BLaER1 treated with 17β-estradiol and CSF1 and Interleukin-3, amounts not matched to agents 10 nM and 100 nM (cell line): ENCODE data around the gene ETV6.

Experiments used
- H3K27ac ChIP-seq, 11 experiments: shearing (Covaris generic); formaldehyde crosslinking; 2 replicates each; pipeline ENCODE4 v1.8.1; 2022
- H3K27me3 ChIP-seq, 11 experiments: shearing (Covaris generic); formaldehyde crosslinking; 2 replicates each; pipeline ENCODE4 v1.8.1; 2022
- H3K36me3 ChIP-seq, 11 experiments: shearing (Covaris generic); formaldehyde crosslinking; 2 replicates each; pipeline ENCODE4 v1.8.1; 2022
- H3K4me1 ChIP-seq, 10 experiments: shearing (Covaris generic); formaldehyde crosslinking; 2 replicates each; pipeline ENCODE4 v1.8.1; 2022
- H3K4me2 ChIP-seq, 11 experiments: shearing (Covaris generic); formaldehyde crosslinking; 2 replicates each; pipeline ENCODE4 v1.8.1; 2022
- H3K4me3 ChIP-seq, 10 experiments: shearing (Covaris generic); formaldehyde crosslinking; 2 replicates each; pipeline ENCODE4 v1.8.1; 2022
- H3K9ac ChIP-seq, 11 experiments: shearing (Covaris generic); formaldehyde crosslinking; 2 replicates each; pipeline ENCODE4 v1.8.1; 2022
- H3K9me3 ChIP-seq, 11 experiments: shearing (Covaris generic); formaldehyde crosslinking; replicated peaks in 1 of 11; 2 replicates each; pipeline ENCODE4 v1.8.1; 2022
- H4K20me1 ChIP-seq, 11 experiments: shearing (Covaris generic); formaldehyde crosslinking; 2 replicates each; pipeline ENCODE4 v1.8.1; 2022
- Cebpa-rat ChIP-seq, 11 experiments: shearing (Covaris generic); IDR thresholded peaks; 2 replicates each; pipeline ENCODE4 v1.8.1; 2022

ETV6 gene

GRCh38 chr12:11712491-11712890, 63.0 kb downstream of the ETV6 start:
- H3K4me3 ChIP-seq: no peak overlapping the region
- H3K36me3 ChIP-seq: peaks cover 38 to 100% (median 85%) of the 10 kb centered on the region in 11 experiments
- no peak for TF ChIP-seq Cebpa-rat (IDR thresholded peaks at IDR 0.05)
- H3K27me3 ChIP-seq: no peaks in the 10 kb centered on the region
- H3K27ac ChIP-seq: peak overlapping the region in 3 of 11 experiments; percentile 18 to 45 (median 26); a peak in 3 of 22 replicates
- H3K4me2 ChIP-seq: peak overlapping the region in 8 of 11 experiments; percentile 32 to 69 (median 59); a peak in 12 of 22 replicates
- 0 out of 22 replicates have a peak, but pooled peaks cover 0 to 4% (median 0%) of the 10 kb centered on the region in 11 experiments for H3K9me3 ChIP-seq
- H3K9ac ChIP-seq: no peak overlapping the region
- H4K20me1 ChIP-seq: peaks cover 26 to 100% (median 88%) of the 10 kb centered on the region in 11 experiments; a peak in 21 of 22 replicates
- H3K4me1 ChIP-seq: peaks cover 12 to 100% (median 59%) of the 10 kb centered on the region in 10 experiments; a peak in 18 of 20 replicates

- Histone ChIP-seq H3K27ac (no peak overlapping the region; a peak in 1 of 22 replicates), H3K36me3 (peaks cover 36 to 100% (median 80%) of the 10 kb centered on the region in 11 experiments), H4K20me1 (peaks cover 22 to 100% (median 82%) of the 10 kb centered on the region in 11 experiments; a peak in 21 of 22 replicates), H3K4me3 (no peak overlapping the region), H3K27me3 (no peaks in the 10 kb centered on the region), H3K4me2 (peak overlapping the region in 6 of 11 experiments; percentile 1 to 59 (median 44); a peak in 5 of 22 replicates), H3K9me3 (0 out of 22 replicates have a peak, but pooled peaks cover 0 to 4% (median 0%) of the 10 kb centered on the region in 11 experiments), H3K4me1 (peaks cover 12 to 100% (median 66%) of the 10 kb centered on the region in 10 experiments; a peak in 18 of 20 replicates), H3K9ac (no peak overlapping the region)
- no peak for TF ChIP-seq Cebpa-rat (IDR thresholded peaks at IDR 0.05)
Observed at GRCh38 chr12:11713202-11713601, 63.7 kb downstream of the ETV6 start.

DNA sequence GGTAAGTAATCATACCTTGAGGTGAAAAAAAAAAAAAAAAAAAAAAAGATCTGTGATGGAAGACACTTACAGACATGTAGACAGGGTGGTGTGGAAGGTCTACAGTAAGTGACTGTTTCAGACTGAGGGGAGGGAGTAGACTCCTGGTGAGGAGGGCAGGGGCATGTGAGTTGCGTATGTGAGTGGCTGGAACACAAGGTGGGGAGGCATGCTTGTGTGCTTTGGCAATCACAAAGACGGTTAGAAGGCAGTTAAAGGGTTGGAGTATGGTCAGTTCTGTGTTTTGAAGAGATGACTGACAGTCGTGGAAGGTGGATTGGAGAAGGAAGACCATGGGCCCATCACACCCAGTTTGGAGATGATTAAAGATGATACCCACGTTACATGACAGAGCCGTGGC, 65.2 kb downstream of the ETV6 start:
- Histone ChIP-seq H3K4me2 (peak overlapping the region in 3 of 11 experiments; percentile 4 to 75 (median 68); a peak in 3 of 22 replicates), H3K9me3 (0 out of 22 replicates have a peak, but pooled peaks cover 0 to 4% (median 0%) of the 10 kb centered on the region in 11 experiments), H3K9ac (no peak overlapping the region), H4K20me1 (peaks cover 14 to 100% (median 80%) of the 10 kb centered on the region in 11 experiments; a peak in 20 of 22 replicates), H3K36me3 (peaks cover 36 to 98% (median 65%) of the 10 kb centered on the region in 11 experiments), H3K4me3 (no peak overlapping the region), H3K4me1 (peaks cover 22 to 100% (median 78%) of the 10 kb centered on the region in 10 experiments), H3K27me3 (no peaks in the 10 kb centered on the region), H3K27ac (no peak overlapping the region)
- TF ChIP-seq Cebpa-rat (IDR thresholded peaks at IDR 0.05): no peak

DNA sequence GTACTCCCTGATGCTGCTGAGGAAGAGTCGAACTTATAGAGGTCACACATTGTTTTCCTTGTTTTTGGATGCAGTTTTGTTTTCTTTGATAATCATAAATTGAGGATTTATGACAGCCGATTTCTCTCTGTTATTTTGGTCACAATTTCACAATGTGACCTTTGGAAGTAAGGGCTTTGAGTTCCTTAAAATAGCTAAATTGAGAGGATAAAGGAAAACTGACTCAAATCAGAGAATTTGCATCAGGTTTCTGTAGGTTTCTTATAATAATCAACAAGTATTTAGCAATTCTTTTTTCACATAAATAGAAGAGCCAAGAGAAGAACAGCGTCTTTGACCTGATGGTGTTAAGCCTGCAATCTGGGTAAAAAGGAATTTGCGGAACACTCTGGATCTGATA, 66.1 kb downstream of the ETV6 start:
- TF ChIP-seq Cebpa-rat (IDR thresholded peaks at IDR 0.05): no peak
- H3K27ac ChIP-seq: no peak overlapping the region
- H3K27me3 ChIP-seq: no peaks in the 10 kb centered on the region
- no peak overlapping the region for H3K9ac ChIP-seq
- peaks cover 6 to 99% (median 70%) of the 10 kb centered on the region in 11 experiments; a peak in 18 of 22 replicates for H4K20me1 ChIP-seq
- H3K36me3 ChIP-seq: peaks cover 36 to 95% (median 61%) of the 10 kb centered on the region in 11 experiments
- no peak overlapping the region for H3K4me3 ChIP-seq
- H3K4me1 ChIP-seq: peaks cover 27 to 100% (median 78%) of the 10 kb centered on the region in 10 experiments
- H3K4me2 ChIP-seq: peak overlapping the region in 4 of 11 experiments; percentile 61 to 79 (median 72); a peak in 6 of 22 replicates
- peaks cover 0 to 12% (median 0%) of the 10 kb centered on the region in 11 experiments; a peak in 3 of 22 replicates for H3K9me3 ChIP-seq

DNA sequence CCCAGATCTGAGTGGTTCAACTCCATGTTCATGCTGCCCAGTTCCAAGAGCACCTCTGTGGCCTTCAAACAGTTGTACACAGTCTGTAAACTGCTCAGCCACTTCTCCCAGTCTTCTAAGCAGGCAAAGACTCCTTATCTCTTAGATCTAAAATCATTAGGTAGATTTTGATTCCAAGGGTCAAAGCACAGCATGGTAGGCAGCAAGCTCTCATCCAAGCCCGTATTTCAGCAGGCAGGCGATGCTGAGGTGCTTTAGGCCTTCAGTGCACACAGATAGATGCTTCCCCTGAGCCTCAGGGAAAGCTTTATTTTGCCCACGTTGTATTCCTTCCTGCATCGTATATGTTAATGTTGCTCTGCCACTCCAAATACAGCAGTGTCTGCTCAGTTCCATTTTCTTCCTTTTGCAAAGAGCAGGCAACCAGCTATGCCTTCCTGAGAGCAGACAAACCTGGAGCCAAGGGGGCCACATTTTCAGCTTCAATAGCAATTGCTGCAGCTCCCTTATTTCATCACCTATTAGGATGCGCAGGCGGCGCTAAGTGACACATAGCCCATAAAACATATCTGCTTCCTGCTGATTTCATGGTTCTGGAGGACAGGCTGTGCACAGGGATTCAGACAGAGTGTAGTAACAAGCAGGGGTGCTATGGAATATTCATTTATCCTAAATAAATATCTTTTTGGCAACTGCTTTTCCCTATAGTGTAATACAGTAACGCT, 67.5 kb downstream of the ETV6 start:
- Histone ChIP-seq H3K4me2 (peak overlapping the region in 5 of 11 experiments; percentile 61 to 79 (median 75); a peak in 10 of 22 replicates), H3K4me3 (no peak overlapping the region), H3K27ac (peak overlapping the region in 3 of 11 experiments; percentile 1 to 53 (median 20); a peak in 1 of 22 replicates), H3K36me3 (peaks cover 34 to 95% (median 70%) of the 10 kb centered on the region in 11 experiments), H3K9me3 (peaks cover 0 to 12% (median 0%) of the 10 kb centered on the region in 11 experiments; a peak in 3 of 22 replicates), H4K20me1 (peaks cover 3 to 90% (median 60%) of the 10 kb centered on the region in 11 experiments; a peak in 17 of 22 replicates), H3K4me1 (peaks cover 27 to 100% (median 70%) of the 10 kb centered on the region in 10 experiments), H3K27me3 (no peaks in the 10 kb centered on the region), H3K9ac (no peak overlapping the region; a peak in 1 of 22 replicates)
- TF ChIP-seq Cebpa-rat (IDR thresholded peaks at IDR 0.05): no peak

GRCh38 chr12:11717519-11717961, 68.1 kb downstream of the ETV6 start:
- Histone ChIP-seq H3K4me1 (peaks cover 27 to 100% (median 65%) of the 10 kb centered on the region in 10 experiments), H3K4me3 (no peak overlapping the region), H3K4me2 (peak overlapping the region in 5 of 11 experiments; percentile 61 to 79 (median 75); a peak in 9 of 22 replicates), H3K36me3 (peaks cover 30 to 95% (median 69%) of the 10 kb centered on the region in 11 experiments), H3K27ac (peak overlapping the region in 3 of 11 experiments; percentile 49 to 65 (median 53); a peak in 5 of 22 replicates), H3K9ac (no peak overlapping the region; a peak in 1 of 22 replicates), H4K20me1 (peaks cover 3 to 90% (median 56%) of the 10 kb centered on the region in 11 experiments; a peak in 17 of 22 replicates), H3K9me3 (peaks cover 0 to 13% (median 0%) of the 10 kb centered on the region in 11 experiments; a peak in 5 of 22 replicates), H3K27me3 (no peaks in the 10 kb centered on the region)
- TF ChIP-seq Cebpa-rat (IDR thresholded peaks at IDR 0.05): no peak

DNA sequence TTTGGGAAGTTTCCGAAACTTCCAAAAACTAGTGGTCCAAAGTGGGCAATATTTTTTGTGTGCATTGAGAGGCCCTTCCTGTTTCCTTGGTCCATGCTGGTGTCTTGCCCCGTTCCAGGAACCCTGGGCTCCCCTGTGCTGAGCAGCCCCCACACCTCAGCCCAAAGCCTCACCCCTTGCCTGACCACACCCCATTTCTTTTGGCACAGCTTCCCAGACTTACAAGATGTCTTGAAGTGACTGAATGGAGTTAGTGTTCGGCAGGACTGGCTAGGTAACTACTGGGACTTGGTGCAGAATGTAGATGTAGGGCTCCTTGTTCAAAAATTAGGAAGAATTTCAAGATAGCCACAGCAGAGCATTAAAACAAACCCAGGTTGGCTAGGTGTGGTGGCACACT, 68.6 kb downstream of the ETV6 start:
- H4K20me1 ChIP-seq: peaks cover 3 to 90% (median 51%) of the 10 kb centered on the region in 11 experiments; a peak in 17 of 22 replicates
- peaks cover 0 to 18% (median 3%) of the 10 kb centered on the region in 11 experiments; a peak in 5 of 22 replicates for H3K9me3 ChIP-seq
- H3K9ac ChIP-seq: no peak overlapping the region
- peaks cover 23 to 100% (median 62%) of the 10 kb centered on the region in 10 experiments for H3K4me1 ChIP-seq
- peak overlapping the region in 8 of 11 experiments; percentile 61 to 79 (median 69); a peak in 13 of 22 replicates for H3K4me2 ChIP-seq
- peaks cover 32 to 95% (median 65%) of the 10 kb centered on the region in 11 experiments for H3K36me3 ChIP-seq
- peak overlapping the region in 6 of 11 experiments; percentile 49 to 72 (median 58); a peak in 10 of 22 replicates for H3K27ac ChIP-seq
- no peak for TF ChIP-seq Cebpa-rat (IDR thresholded peaks at IDR 0.05)
- no peaks in the 10 kb centered on the region for H3K27me3 ChIP-seq
- H3K4me3 ChIP-seq: no peak overlapping the region

GRCh38 chr12:11718768-11719253, 69.3 kb downstream of the ETV6 start:
- peaks cover 19 to 100% (median 63%) of the 10 kb centered on the region in 10 experiments for H3K4me1 ChIP-seq
- no peaks in the 10 kb centered on the region for H3K27me3 ChIP-seq
- TF ChIP-seq Cebpa-rat (IDR thresholded peaks at IDR 0.05): no peak
- peak overlapping the region; percentile 37 to 79 (median 68) for H3K4me2 ChIP-seq
- peaks cover 3 to 90% (median 46%) of the 10 kb centered on the region in 11 experiments; a peak in 17 of 22 replicates for H4K20me1 ChIP-seq
- H3K9me3 ChIP-seq: peaks cover 0 to 26% (median 8%) of the 10 kb centered on the region in 11 experiments; a peak in 11 of 22 replicates
- H3K36me3 ChIP-seq: peaks cover 32 to 95% (median 65%) of the 10 kb centered on the region in 11 experiments
- no peak overlapping the region for H3K4me3 ChIP-seq
- H3K27ac ChIP-seq: peak overlapping the region; percentile 10 to 72 (median 53); a peak in 19 of 22 replicates
- H3K9ac ChIP-seq: peak overlapping the region in 7 of 11 experiments; percentile 8 to 46 (median 41); a peak in 9 of 22 replicates
